ENCODE measurements around the gene SVOP.

DNA sequence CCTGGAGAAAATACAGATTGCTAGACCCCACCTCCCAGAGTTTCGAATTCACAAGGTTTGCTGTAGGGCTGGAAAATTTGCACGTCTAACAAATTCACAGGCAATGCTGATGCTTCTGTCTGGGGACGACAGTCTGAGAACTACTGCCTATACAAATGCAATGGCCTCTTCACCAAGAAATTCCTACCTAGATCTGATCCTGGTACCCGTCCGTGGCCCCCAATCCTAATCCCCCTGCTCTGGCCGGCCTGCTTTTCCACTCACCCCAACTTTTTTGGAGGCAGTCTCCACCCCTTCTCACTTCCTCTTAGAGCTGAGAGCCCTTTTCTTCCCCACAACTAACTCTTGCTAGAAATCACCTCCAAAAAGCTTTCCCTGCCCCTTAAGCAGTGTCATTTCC, 160.4 kb downstream of the SVOP start:
- TF ChIP-seq, protein P1, sequence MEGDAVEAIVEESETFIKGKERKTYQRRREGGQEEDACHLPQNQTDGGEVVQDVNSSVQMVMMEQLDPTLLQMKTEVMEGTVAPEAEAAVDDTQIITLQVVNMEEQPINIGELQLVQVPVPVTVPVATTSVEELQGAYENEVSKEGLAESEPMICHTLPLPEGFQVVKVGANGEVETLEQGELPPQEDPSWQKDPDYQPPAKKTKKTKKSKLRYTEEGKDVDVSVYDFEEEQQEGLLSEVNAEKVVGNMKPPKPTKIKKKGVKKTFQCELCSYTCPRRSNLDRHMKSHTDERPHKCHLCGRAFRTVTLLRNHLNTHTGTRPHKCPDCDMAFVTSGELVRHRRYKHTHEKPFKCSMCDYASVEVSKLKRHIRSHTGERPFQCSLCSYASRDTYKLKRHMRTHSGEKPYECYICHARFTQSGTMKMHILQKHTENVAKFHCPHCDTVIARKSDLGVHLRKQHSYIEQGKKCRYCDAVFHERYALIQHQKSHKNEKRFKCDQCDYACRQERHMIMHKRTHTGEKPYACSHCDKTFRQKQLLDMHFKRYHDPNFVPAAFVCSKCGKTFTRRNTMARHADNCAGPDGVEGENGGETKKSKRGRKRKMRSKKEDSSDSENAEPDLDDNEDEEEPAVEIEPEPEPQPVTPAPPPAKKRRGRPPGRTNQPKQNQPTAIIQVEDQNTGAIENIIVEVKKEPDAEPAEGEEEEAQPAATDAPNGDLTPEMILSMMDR (IDR thresholded peaks at IDR 0.05) = no peak
- TF ChIP-seq POLR2A (IDR thresholded peaks at IDR 0.05) = no peak

All from tibial nerve (tissue), 3 donors.